22Rv1 (cell line): ENCODE data around the gene MT1X.

Source experiments
- CTCF ChIP-seq: fragments of 450-650 bp; IDR thresholded peaks from 2 replicates; pipeline ENCODE4 v1.5.1; 2017; ENCODE audit warnings: mild to moderate bottlenecking
- ZFX ChIP-seq: fragments of 450-650 bp; IDR thresholded peaks from 2 replicates; pipeline ENCODE4 v1.6.1; 2017; ENCODE audit warnings: antibody characterized with exemption, borderline replicate concordance

- TF ChIP-seq CTCF (no peak), ZFX (no peak)
These were observed 29.7 kb upstream of the MT1X start for GRCh38 chr16:56652600-56652999.
